Liver (tissue), 9 donors: ENCODE measurements around the gene EXOC2. TPM values are rescaled to one million over a fixed set of nuclear protein-coding genes. Genes with fewer than 3 reads are reported as not detected.

Experiments used
- DNase-seq: peaks from one replicate; pipeline ENCODE4 v3.0.0-alpha.2; 2017; ENCODE audit warnings: low spot score
- H3K27ac ChIP-seq, 2 donors: one replicate each; pipeline ENCODE4 v1.7.0; 2013; ENCODE audit warnings: inconsistent platforms in 2 of 2, low read length in 2 of 2, control low read depth in 1 of 2, low read depth in 1 of 2, mild to moderate bottlenecking in 1 of 2
- H3K27me3 ChIP-seq, 4 donors: one replicate each; pipeline versions ENCODE4 v1.6.1 to v1.7.0; 2013; ENCODE audit warnings: low read length in 3 of 4, inconsistent platforms in 1 of 4, mild to moderate bottlenecking in 1 of 4, moderate library complexity in 1 of 4; ENCODE audit not compliant: control insufficient read depth in 4 of 4, insufficient read depth in 4 of 4
- H3K36me3 ChIP-seq, 4 donors: one replicate each; pipeline versions ENCODE4 v1.6.1 to v1.7.0; 2013; ENCODE audit warnings: low read length in 3 of 4, mild to moderate bottlenecking in 3 of 4, low read depth in 1 of 4, moderate library complexity in 1 of 4; ENCODE audit not compliant: control insufficient read depth in 4 of 4, insufficient read depth in 3 of 4
- H3K4me1 ChIP-seq, 4 donors: one replicate each; pipeline versions ENCODE4 v1.6.1 to v1.7.0; 2013; ENCODE audit warnings: low read length in 3 of 4, mild to moderate bottlenecking in 3 of 4, moderate library complexity in 1 of 4; ENCODE audit not compliant: control insufficient read depth in 4 of 4, insufficient read depth in 4 of 4
- H3K4me3 ChIP-seq, 3 donors: one replicate each; pipeline versions ENCODE4 v1.6.1 to v1.7.0; 2013; ENCODE audit warnings: low read length in 3 of 3, control low read depth in 1 of 3, low read depth in 1 of 3, mild to moderate bottlenecking in 1 of 3
- H3K9ac ChIP-seq, 2 donors: one replicate each; pipeline ENCODE4 v1.7.0; 2013; ENCODE audit warnings: low read length in 2 of 2, mild to moderate bottlenecking in 2 of 2, moderate library complexity in 2 of 2, control low read depth in 1 of 2, low read depth in 1 of 2
- H3K9me3 ChIP-seq, 4 donors: one replicate each; pipeline versions ENCODE4 v1.6.1 to v1.7.0; 2013; ENCODE audit warnings: low read length in 3 of 4; ENCODE audit not compliant: control insufficient read depth in 4 of 4
- EGR1 ChIP-seq, 2 donors: IDR thresholded peaks; 2 replicates each; pipeline ENCODE4 v1.6.1; 2016 to 2018; ENCODE audit warnings: antibody characterized with exemption in 2 of 2, low read depth in 2 of 2
- FOXA1 ChIP-seq: IDR thresholded peaks from 2 replicates; pipeline ENCODE4 v1.6.1; 2016; ENCODE audit warnings: antibody characterized with exemption
- FOXA2 ChIP-seq: IDR thresholded peaks from 2 replicates; pipeline ENCODE4 v1.6.1; 2016; ENCODE audit warnings: antibody characterized with exemption
- GABPA ChIP-seq, 2 donors: IDR thresholded peaks in 1 of 2; conservative IDR thresholded peaks in 1 of 2; 2 replicates each; pipeline ENCODE4 v1.6.1; 2016; ENCODE audit warnings: antibody characterized with exemption in 2 of 2, mild to moderate bottlenecking in 1 of 2, moderate library complexity in 1 of 2
- HNF4A ChIP-seq, 2 donors: conservative IDR thresholded peaks; 2 replicates each; pipeline ENCODE4 v1.6.1; 2016; ENCODE audit warnings: antibody characterized with exemption in 2 of 2, mild to moderate bottlenecking in 2 of 2
- HNF4G ChIP-seq: IDR thresholded peaks from 2 replicates; pipeline ENCODE4 v1.6.1; 2016; ENCODE audit warnings: antibody characterized with exemption
- JUND ChIP-seq, 2 donors: IDR thresholded peaks; 2 replicates each; pipeline ENCODE4 v1.6.1; 2016; ENCODE audit warnings: antibody characterized with exemption in 2 of 2
- NR2F2 ChIP-seq: IDR thresholded peaks from 2 replicates; pipeline ENCODE4 v1.6.1; 2016; ENCODE audit warnings: antibody characterized with exemption
- RAD21 ChIP-seq, 2 donors: IDR thresholded peaks; 2 replicates each; pipeline ENCODE4 v1.6.1; 2016; ENCODE audit warnings: antibody characterized with exemption in 2 of 2, mild to moderate bottlenecking in 2 of 2
- RXRA ChIP-seq, 2 donors: IDR thresholded peaks; 2 replicates each; pipeline ENCODE4 v1.6.1; 2017 to 2018; ENCODE audit warnings: antibody characterized with exemption in 2 of 2, mild to moderate bottlenecking in 1 of 2
- SP1 ChIP-seq: IDR thresholded peaks from 2 replicates; pipeline ENCODE4 v1.6.1; 2018; ENCODE audit warnings: antibody characterized with exemption, mild to moderate bottlenecking
- TAF1 ChIP-seq: conservative IDR thresholded peaks from 2 replicates; pipeline ENCODE4 v1.6.1; 2016; ENCODE audit warnings: antibody characterized with exemption, mild to moderate bottlenecking
- YY1 ChIP-seq: IDR thresholded peaks from 2 replicates; pipeline ENCODE4 v1.6.1; 2016; ENCODE audit warnings: antibody characterized with exemption, mild to moderate bottlenecking
- ZBTB33 ChIP-seq: IDR thresholded peaks from 2 replicates; pipeline ENCODE4 v1.6.1; 2016; ENCODE audit warnings: antibody characterized with exemption
- WGBS: extraction: QIAGEN DNeasy Blood & Tissue Kit; methylation state at CpG from one replicate; pipeline ENCODE4 v1.1.7; 2013; 5-methylcytosine and 5-hydroxymethylcytosine counted together
- polyA plus RNA-seq, 2 donors: library from polyadenylated mRNA; stranded (reverse) in 1 of 2; unstranded in 1 of 2; fragments of 200-250 nt in 1 of 2; fragments of >200 nt in 1 of 2; fragmentation: Nextera tagmentation in 1 of 2; extraction: Ambion mirVana in 1 of 2; gene quantifications; one replicate each; pipeline versions ENCODE4 v1.2.1 to v1.2.3, GENCODE V29; 2013 to 2015
- total RNA-seq, 2 donors: library from RNA; depleted of rRNA; stranded (reverse); fragments of >200 nt; gene quantifications; one replicate each; pipeline ENCODE4 v1.2.3, GENCODE V29; 2014
- TF ChIP-seq, protein P1 (sequence below): IDR thresholded peaks from 2 replicates; pipeline ENCODE4 v1.6.1; 2016; ENCODE audit warnings: antibody characterized with exemption, mild to moderate bottlenecking
- TF ChIP-seq, protein P2 (sequence below): IDR thresholded peaks from 2 replicates; pipeline ENCODE4 v1.6.1; 2016; ENCODE audit warnings: antibody characterized with exemption
- TF ChIP-seq, protein P3 (sequence below): IDR thresholded peaks from 2 replicates; pipeline ENCODE4 v1.6.1; 2016; ENCODE audit warnings: antibody characterized with exemption
- TF ChIP-seq, protein P4 (sequence below): fragments of 150-350 bp; IDR thresholded peaks from 2 replicates; pipeline ENCODE4 v1.5.1; 2017; ENCODE audit warnings: improper control_type of control experiment, low read depth, low read length; ENCODE audit not compliant: missing input control
- donor health status: healthy.
- donor health status: healthy.
- donor health status: healthy.
- donor health status: healthy.
- donor health status: healthy.

Gene EXOC2
- total and polyA plus RNA-seq, 4 donors, result 6.7 to 15.3 (median 9.2) TPM

GRCh38 chr6:518218-518617 lies 174.7 kb downstream of the EXOC2 start:
- Histone ChIP-seq H3K27me3 (no peaks in the 10 kb centered on the region), H3K9me3 (no peaks in the 10 kb centered on the region), H3K9ac (no peak overlapping the region), H3K4me1 (no peaks in the 10 kb centered on the region), H3K4me3 (no peak overlapping the region), H3K27ac (no peak overlapping the region), H3K36me3 (peaks cover 0 to 4% (median 0%) of the 10 kb centered on the region in 4 donors)
- TF ChIP-seq JUND (IDR thresholded peaks at IDR 0.05) (no peak), HNF4G (no peak), RAD21 (IDR thresholded peaks at IDR 0.05) (no peak), TAF1 (no peak), EGR1 (IDR thresholded peaks at IDR 0.05; ENCODE audit: low read depth in 2 of 2) (no peak), YY1 (no peak), NR2F2 (no peak)
- no peak for DNase-seq
- 93% methylated on average over 4 of the region's 4 CpGs for WGBS

DNA sequence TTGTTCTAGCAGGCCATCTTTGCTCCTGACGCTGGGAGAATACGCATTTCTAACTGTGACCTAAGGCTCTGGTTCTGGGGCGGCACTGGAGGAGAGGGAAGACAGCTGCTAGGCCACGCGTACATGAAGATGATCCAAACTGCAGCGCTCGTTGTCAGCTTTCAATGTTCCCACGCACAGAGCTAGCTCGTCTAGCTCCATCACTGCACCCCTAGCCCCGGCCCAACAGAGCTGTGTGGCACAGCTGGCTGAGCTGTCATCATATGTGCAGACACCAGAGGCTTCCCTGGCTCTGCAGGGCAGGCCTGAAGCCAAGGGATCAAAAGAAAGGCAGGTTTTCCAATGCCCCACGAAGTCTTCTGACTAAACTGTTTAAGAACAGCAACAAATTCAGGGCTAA lies 176.7 kb downstream of the EXOC2 start:
- Histone ChIP-seq H3K4me1 (no peaks in the 10 kb centered on the region), H3K9me3 (no peaks in the 10 kb centered on the region), H3K27ac (no peak overlapping the region), H3K4me3 (no peak overlapping the region), H3K36me3 (no peaks in the 10 kb centered on the region), H3K27me3 (no peaks in the 10 kb centered on the region), H3K9ac (no peak overlapping the region)
- WGBS, result 98% methylated on average over 11 of the region's 11 CpGs
- DNase-seq, result no peak
- TF ChIP-seq YY1, result no peak
- no peak for TF ChIP-seq HNF4G
- no peak for TF ChIP-seq TAF1
- TF ChIP-seq, protein P1, sequence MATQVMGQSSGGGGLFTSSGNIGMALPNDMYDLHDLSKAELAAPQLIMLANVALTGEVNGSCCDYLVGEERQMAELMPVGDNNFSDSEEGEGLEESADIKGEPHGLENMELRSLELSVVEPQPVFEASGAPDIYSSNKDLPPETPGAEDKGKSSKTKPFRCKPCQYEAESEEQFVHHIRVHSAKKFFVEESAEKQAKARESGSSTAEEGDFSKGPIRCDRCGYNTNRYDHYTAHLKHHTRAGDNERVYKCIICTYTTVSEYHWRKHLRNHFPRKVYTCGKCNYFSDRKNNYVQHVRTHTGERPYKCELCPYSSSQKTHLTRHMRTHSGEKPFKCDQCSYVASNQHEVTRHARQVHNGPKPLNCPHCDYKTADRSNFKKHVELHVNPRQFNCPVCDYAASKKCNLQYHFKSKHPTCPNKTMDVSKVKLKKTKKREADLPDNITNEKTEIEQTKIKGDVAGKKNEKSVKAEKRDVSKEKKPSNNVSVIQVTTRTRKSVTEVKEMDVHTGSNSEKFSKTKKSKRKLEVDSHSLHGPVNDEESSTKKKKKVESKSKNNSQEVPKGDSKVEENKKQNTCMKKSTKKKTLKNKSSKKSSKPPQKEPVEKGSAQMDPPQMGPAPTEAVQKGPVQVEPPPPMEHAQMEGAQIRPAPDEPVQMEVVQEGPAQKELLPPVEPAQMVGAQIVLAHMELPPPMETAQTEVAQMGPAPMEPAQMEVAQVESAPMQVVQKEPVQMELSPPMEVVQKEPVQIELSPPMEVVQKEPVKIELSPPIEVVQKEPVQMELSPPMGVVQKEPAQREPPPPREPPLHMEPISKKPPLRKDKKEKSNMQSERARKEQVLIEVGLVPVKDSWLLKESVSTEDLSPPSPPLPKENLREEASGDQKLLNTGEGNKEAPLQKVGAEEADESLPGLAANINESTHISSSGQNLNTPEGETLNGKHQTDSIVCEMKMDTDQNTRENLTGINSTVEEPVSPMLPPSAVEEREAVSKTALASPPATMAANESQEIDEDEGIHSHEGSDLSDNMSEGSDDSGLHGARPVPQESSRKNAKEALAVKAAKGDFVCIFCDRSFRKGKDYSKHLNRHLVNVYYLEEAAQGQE, result no peak
- TF ChIP-seq, protein P2, sequence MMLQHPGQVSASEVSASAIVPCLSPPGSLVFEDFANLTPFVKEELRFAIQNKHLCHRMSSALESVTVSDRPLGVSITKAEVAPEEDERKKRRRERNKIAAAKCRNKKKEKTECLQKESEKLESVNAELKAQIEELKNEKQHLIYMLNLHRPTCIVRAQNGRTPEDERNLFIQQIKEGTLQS, result no peak
- no peak for TF ChIP-seq ZBTB33
- TF ChIP-seq FOXA1, result no peak
- TF ChIP-seq FOXA2, result no peak
- TF ChIP-seq, protein P3, sequence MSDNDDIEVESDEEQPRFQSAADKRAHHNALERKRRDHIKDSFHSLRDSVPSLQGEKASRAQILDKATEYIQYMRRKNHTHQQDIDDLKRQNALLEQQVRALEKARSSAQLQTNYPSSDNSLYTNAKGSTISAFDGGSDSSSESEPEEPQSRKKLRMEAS, result no peak
- no peak for TF ChIP-seq NR2F2
- no peak for TF ChIP-seq RXRA (IDR thresholded peaks at IDR 0.05)
- TF ChIP-seq GABPA (IDR thresholded peaks at IDR 0.05 in 1 of 2, conservative IDR thresholded peaks at IDR 0.05 in 1 of 2), result no peak
- no peak for TF ChIP-seq HNF4A (conservative IDR thresholded peaks at IDR 0.05)
- no peak for TF ChIP-seq JUND (IDR thresholded peaks at IDR 0.05)
- no peak for TF ChIP-seq RAD21 (IDR thresholded peaks at IDR 0.05)
- TF ChIP-seq SP1, result no peak
- TF ChIP-seq, protein P4, sequence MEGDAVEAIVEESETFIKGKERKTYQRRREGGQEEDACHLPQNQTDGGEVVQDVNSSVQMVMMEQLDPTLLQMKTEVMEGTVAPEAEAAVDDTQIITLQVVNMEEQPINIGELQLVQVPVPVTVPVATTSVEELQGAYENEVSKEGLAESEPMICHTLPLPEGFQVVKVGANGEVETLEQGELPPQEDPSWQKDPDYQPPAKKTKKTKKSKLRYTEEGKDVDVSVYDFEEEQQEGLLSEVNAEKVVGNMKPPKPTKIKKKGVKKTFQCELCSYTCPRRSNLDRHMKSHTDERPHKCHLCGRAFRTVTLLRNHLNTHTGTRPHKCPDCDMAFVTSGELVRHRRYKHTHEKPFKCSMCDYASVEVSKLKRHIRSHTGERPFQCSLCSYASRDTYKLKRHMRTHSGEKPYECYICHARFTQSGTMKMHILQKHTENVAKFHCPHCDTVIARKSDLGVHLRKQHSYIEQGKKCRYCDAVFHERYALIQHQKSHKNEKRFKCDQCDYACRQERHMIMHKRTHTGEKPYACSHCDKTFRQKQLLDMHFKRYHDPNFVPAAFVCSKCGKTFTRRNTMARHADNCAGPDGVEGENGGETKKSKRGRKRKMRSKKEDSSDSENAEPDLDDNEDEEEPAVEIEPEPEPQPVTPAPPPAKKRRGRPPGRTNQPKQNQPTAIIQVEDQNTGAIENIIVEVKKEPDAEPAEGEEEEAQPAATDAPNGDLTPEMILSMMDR, result no peak
- TF ChIP-seq EGR1 (IDR thresholded peaks at IDR 0.05; ENCODE audit: low read depth in 2 of 2), result no peak
